A673 (cell line): ENCODE measurements around the gene PPP2R5C. TPM values are rescaled to one million over a fixed set of nuclear protein-coding genes. Genes with fewer than 3 reads are reported as not detected.

Source experiments
- BruUV-seq: library from RNA; stranded (reverse); fragments of 400-500 nt; replicated peaks from 2 replicates; lab custom pipeline; 2021; lab: Mats Ljungman, UMichigan
- CTCF ChIA-PET: fragments of 300-600 bp; sonication (Branson Sonifier 250); formaldehyde crosslinking; loops from one replicate; lab custom pipeline; 2022; ENCODE audit warnings: antibody characterized with exemption; lab: Charles Lee
- POLR2A ChIA-PET: fragments of 300-600 bp; sonication (Branson Sonifier 250); formaldehyde crosslinking; loops from one replicate; lab custom pipeline; 2022; ENCODE audit warnings: antibody characterized with exemption; ENCODE audit not compliant: low non-redundant PET; lab: Charles Lee
- DNase-seq: peaks from one replicate; pipeline ENCODE4 v3.0.0-alpha.2; 2015; ENCODE audit warnings: low spot score
- H3K27ac ChIP-seq: fragments of 200-600 bp; sonication (generic); 2 replicates; pipeline ENCODE4 v1.5.1; 2016; ENCODE audit warnings: mixed run types, low read depth, mild to moderate bottlenecking, mixed read lengths, antibody characterized with exemption, low read length; ENCODE audit not compliant: poor library complexity, severe bottlenecking
- H3K27me3 ChIP-seq: fragments of 200-600 bp; sonication (generic); replicated peaks from 2 replicates; pipeline ENCODE4 v1.6.1; 2017; ENCODE audit warnings: mixed run types, low read depth, mild to moderate bottlenecking, mixed read lengths, antibody characterized with exemption, low read length; ENCODE audit not compliant: insufficient read depth, poor library complexity
- H3K36me3 ChIP-seq: fragments of 200-600 bp; sonication (generic); 2 replicates; pipeline ENCODE4 v1.6.1; 2016; ENCODE audit warnings: mixed run types, mild to moderate bottlenecking, mixed read lengths, antibody characterized with exemption, low read length; ENCODE audit not compliant: insufficient read depth, poor library complexity, severe bottlenecking
- H3K4me1 ChIP-seq: fragments of 200-600 bp; sonication (generic); 2 replicates; pipeline ENCODE4 v1.6.1; 2017; ENCODE audit warnings: mixed run types, mild to moderate bottlenecking, mixed read lengths, antibody characterized with exemption, low read length; ENCODE audit not compliant: insufficient read depth, poor library complexity, severe bottlenecking
- H3K4me3 ChIP-seq: fragments of 200-600 bp; sonication (generic); 2 replicates; pipeline ENCODE4 v1.5.1; 2016; ENCODE audit warnings: low read depth, mixed run types, mild to moderate bottlenecking, mixed read lengths, low read length; ENCODE audit not compliant: poor library complexity, severe bottlenecking
- H3K9me3 ChIP-seq: fragments of 200-600 bp; sonication (generic); 2 replicates; pipeline ENCODE4 v1.6.1; 2016; ENCODE audit warnings: mixed run types, low read depth, mild to moderate bottlenecking, mixed read lengths, antibody characterized with exemption, low read length; ENCODE audit not compliant: poor library complexity, severe bottlenecking
- EZH2 ChIP-seq: fragments of 200-600 bp; sonication (generic); IDR thresholded peaks from 2 replicates; pipeline ENCODE4 v1.6.1; 2017; ENCODE audit warnings: borderline replicate concordance, low read depth, mild to moderate bottlenecking, mixed read lengths, antibody characterized with exemption, low read length; ENCODE audit not compliant: poor library complexity, severe bottlenecking
- intact Hi-C: fragments of 100-400 bp; cut with micrococcal nuclease; formaldehyde crosslinking; loops from one replicate; pipeline ENCODE4 v1.10.0; 2022; ENCODE audit not compliant: unreplicated experiment
- total RNA-seq: library from RNA; stranded (reverse); gene quantifications from 2 replicates; pipeline ENCODE4 v1.2.3, GENCODE V29; 2021
- TF ChIP-seq, protein P1 (sequence below): fragments of 300-800, 200-600 bp; sonication (generic); conservative IDR thresholded peaks from 2 replicates; pipeline ENCODE4 v1.5.1; 2017; ENCODE audit warnings: low read depth, mild to moderate bottlenecking, antibody characterized with exemption, low read length, moderate library complexity, mixed read lengths

Gene PPP2R5C
- total RNA-seq, 1 experiment from 2014 or later, result 113 TPM

DNA sequence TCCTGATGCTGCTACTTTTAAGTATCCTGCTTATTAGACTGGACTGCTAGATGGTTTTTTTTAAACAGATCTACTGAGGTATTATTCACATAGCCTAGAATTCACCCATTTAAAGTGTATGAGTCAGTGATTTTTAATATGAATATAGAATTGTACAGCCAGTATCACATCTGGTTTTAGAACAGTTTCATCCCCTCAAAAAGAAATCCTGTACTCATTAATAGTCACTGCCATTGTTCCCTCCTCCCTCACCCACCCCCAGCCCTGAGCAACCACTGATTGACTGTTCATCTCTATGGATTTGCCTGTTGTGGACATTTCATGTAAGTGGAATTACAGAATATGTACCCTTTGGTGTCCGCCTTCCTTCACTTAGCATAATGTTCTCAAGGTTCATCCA lies 98.4 kb downstream of the PPP2R5C start:
- no peaks in the 10 kb centered on the region for H3K27me3 ChIP-seq
- no peaks in the 10 kb centered on the region for H3K4me1 ChIP-seq
- H3K9me3 ChIP-seq, result no peaks in the 10 kb centered on the region
- intact Hi-C loops, result no loop called here
- BruUV-seq, result no TSS peak
- no peak for DNase-seq
- no peak overlapping the region for H3K4me3 ChIP-seq
- no peak overlapping the region for H3K27ac ChIP-seq
- TF ChIP-seq, protein P1, sequence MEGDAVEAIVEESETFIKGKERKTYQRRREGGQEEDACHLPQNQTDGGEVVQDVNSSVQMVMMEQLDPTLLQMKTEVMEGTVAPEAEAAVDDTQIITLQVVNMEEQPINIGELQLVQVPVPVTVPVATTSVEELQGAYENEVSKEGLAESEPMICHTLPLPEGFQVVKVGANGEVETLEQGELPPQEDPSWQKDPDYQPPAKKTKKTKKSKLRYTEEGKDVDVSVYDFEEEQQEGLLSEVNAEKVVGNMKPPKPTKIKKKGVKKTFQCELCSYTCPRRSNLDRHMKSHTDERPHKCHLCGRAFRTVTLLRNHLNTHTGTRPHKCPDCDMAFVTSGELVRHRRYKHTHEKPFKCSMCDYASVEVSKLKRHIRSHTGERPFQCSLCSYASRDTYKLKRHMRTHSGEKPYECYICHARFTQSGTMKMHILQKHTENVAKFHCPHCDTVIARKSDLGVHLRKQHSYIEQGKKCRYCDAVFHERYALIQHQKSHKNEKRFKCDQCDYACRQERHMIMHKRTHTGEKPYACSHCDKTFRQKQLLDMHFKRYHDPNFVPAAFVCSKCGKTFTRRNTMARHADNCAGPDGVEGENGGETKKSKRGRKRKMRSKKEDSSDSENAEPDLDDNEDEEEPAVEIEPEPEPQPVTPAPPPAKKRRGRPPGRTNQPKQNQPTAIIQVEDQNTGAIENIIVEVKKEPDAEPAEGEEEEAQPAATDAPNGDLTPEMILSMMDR, result no peak
- no peak for TF ChIP-seq EZH2
- ChIA-PET POLR2A (no interaction called here), CTCF (no interaction called here)
- H3K36me3 ChIP-seq, result peaks cover 13% of the 10 kb centered on the region

- no peaks in the 10 kb centered on the region for H3K27me3 ChIP-seq
- CTCF ChIA-PET, result interaction anchor here (0.6 kb wide), 1 partner anchor 92 kb away, joined by 3 read pairs; no protein-coding TSS in a partner anchor
- H3K27ac ChIP-seq, result no peak overlapping the region
- POLR2A ChIA-PET, result no interaction called here
- peaks cover 13% of the 10 kb centered on the region for H3K36me3 ChIP-seq
- no peaks in the 10 kb centered on the region for H3K4me1 ChIP-seq
- no peak overlapping the region for H3K4me3 ChIP-seq
- intact Hi-C loops, result no loop called here
- DNase-seq, result no peak
- no peak for TF ChIP-seq EZH2
- TF ChIP-seq, protein P1, result no peak
- BruUV-seq, result no TSS peak
- no peaks in the 10 kb centered on the region for H3K9me3 ChIP-seq
These were observed 100.0 kb downstream of the PPP2R5C start for GRCh38 chr14:101861464-101861863.

DNA sequence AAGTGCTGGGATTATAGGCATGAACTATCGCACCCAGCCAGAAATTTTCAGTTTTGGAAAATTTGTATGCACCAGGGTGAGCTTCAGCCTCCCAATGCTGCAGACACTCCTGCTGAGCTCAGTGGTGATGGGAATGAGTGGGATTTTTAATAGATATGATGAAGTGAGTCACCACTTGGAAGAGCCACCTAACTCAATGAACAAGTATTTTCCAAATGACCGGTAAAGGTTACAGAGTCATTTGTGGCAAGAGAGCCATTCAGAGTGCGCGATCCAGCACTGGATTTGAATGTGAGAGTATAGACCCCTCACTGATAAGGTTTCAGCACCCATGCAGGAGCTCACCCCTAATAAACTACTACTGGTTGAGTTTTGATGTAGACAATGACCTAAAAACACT lies 100.7 kb downstream of the PPP2R5C start:
- ChIA-PET POLR2A (no interaction called here), CTCF (interaction anchor here (0.6 kb wide), 1 partner anchor 92 kb away, joined by 3 read pairs; no protein-coding TSS in a partner anchor)
- no TSS peak for BruUV-seq
- H3K4me1 ChIP-seq, result no peaks in the 10 kb centered on the region
- no peak overlapping the region for H3K4me3 ChIP-seq
- no peak for DNase-seq
- TF ChIP-seq, protein P1, result no peak
- TF ChIP-seq EZH2, result no peak
- no peak overlapping the region for H3K27ac ChIP-seq
- no peaks in the 10 kb centered on the region for H3K27me3 ChIP-seq
- H3K36me3 ChIP-seq, result peaks cover 13% of the 10 kb centered on the region
- intact Hi-C loops, result no loop called here
- H3K9me3 ChIP-seq, result no peaks in the 10 kb centered on the region
